ENCODE results near the gene TNFRSF19.

The TNFRSF19 gene

DNA sequence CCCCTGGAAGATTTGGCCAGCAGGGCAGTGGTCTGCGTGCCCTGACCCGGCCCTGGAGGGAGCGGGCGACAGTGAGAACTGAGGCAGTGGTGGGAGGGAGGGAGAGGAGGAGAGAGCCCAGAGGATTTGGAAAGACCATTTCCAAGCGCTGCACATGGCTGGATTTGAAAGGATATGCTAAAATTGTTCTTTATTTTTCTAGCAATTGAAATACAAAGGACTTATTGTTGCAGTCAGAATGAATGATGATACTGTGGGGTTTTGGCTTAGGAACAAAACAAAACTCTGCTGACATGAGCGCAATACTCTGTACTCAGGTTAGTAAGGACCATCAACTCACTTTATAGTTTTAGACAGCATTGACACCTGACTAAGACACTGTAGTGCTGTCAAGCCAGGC, 69.5 kb downstream of the TNFRSF19 start:
- Histone ChIP-seq H3K36me3 (ENCODE audit: control insufficient read depth, insufficient read depth, low read length) (no peaks in the 10 kb centered on the region), H3K27me3 (ENCODE audit: control insufficient read depth, insufficient read depth, low read length) (no peaks in the 10 kb centered on the region), H3K27ac (ENCODE audit: low read depth, low read length) (no peak overlapping the region), H3K4me1 (ENCODE audit: control insufficient read depth, insufficient read depth, low read length) (peaks cover 2% of the 10 kb centered on the region), H3K9ac (ENCODE audit: low read length) (no peak overlapping the region), H3K4me3 (ENCODE audit: low read length) (no peak overlapping the region)

- H3K27me3 ChIP-seq (ENCODE audit: control insufficient read depth, insufficient read depth, low read length), result no peaks in the 10 kb centered on the region
- no peak overlapping the region for H3K27ac ChIP-seq (ENCODE audit: low read depth, low read length)
Observed at GRCh38 chr13:23642110-23642509, 71.9 kb downstream of the TNFRSF19 start.

GRCh38 chr13:23643338-23644125, 73.3 kb downstream of the TNFRSF19 start:
- Histone ChIP-seq H3K4me3 (ENCODE audit: low read length) (no peak overlapping the region), H3K27ac (ENCODE audit: low read depth, low read length) (no peak overlapping the region), H3K27me3 (ENCODE audit: control insufficient read depth, insufficient read depth, low read length) (no peaks in the 10 kb centered on the region)

More at GRCh38 chr13:23642110-23642509, 71.9 kb downstream of the TNFRSF19 start:
- Histone ChIP-seq H3K9ac (ENCODE audit: low read length) (no peak overlapping the region), H3K4me1 (ENCODE audit: control insufficient read depth, insufficient read depth, low read length) (peaks cover 2% of the 10 kb centered on the region), H3K36me3 (ENCODE audit: control insufficient read depth, insufficient read depth, low read length) (no peaks in the 10 kb centered on the region), H3K4me3 (ENCODE audit: low read length) (no peak overlapping the region)

GRCh38 chr13:23644126-23644419, 73.9 kb downstream of the TNFRSF19 start:
- no peak overlapping the region for H3K9ac ChIP-seq (ENCODE audit: low read length)
- H3K27me3 ChIP-seq (ENCODE audit: control insufficient read depth, insufficient read depth, low read length), result no peaks in the 10 kb centered on the region
- H3K4me3 ChIP-seq (ENCODE audit: low read length), result no peak overlapping the region
- H3K27ac ChIP-seq (ENCODE audit: low read depth, low read length), result no peak overlapping the region
- H3K36me3 ChIP-seq (ENCODE audit: control insufficient read depth, insufficient read depth, low read length), result no peaks in the 10 kb centered on the region
- H3K4me1 ChIP-seq (ENCODE audit: control insufficient read depth, insufficient read depth, low read length), result no peaks in the 10 kb centered on the region

More at GRCh38 chr13:23643338-23644125, 73.3 kb downstream of the TNFRSF19 start:
- Histone ChIP-seq H3K36me3 (ENCODE audit: control insufficient read depth, insufficient read depth, low read length) (no peaks in the 10 kb centered on the region), H3K4me1 (ENCODE audit: control insufficient read depth, insufficient read depth, low read length) (no peaks in the 10 kb centered on the region), H3K9ac (ENCODE audit: low read length) (no peak overlapping the region)

GRCh38 chr13:23644527-23645138, 74.4 kb downstream of the TNFRSF19 start:
- H3K4me3 ChIP-seq (ENCODE audit: low read length), result no peak overlapping the region
- no peak overlapping the region for H3K9ac ChIP-seq (ENCODE audit: low read length)
- H3K27ac ChIP-seq (ENCODE audit: low read depth, low read length), result no peak overlapping the region
- no peaks in the 10 kb centered on the region for H3K36me3 ChIP-seq (ENCODE audit: control insufficient read depth, insufficient read depth, low read length)
- H3K4me1 ChIP-seq (ENCODE audit: control insufficient read depth, insufficient read depth, low read length), result no peaks in the 10 kb centered on the region
- no peaks in the 10 kb centered on the region for H3K27me3 ChIP-seq (ENCODE audit: control insufficient read depth, insufficient read depth, low read length)

DNA sequence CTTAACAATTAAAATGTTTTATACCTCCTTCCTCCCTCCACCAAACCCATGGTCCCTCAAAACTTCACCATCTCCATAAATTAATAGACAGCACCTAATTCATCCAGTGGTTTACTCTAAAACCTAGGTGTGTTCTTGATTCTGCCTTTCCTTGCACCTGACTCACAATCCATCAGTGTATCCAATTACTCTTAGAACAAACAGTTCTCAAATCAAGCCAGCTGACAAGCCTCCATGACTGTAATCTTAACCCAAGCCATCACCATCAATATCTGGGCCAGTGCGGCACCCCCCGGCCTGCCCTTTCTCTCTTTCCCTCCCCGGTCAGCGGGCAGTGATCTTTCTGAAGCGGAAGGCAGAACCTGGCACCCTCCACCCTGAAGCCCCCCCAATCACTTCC, 75.6 kb downstream of the TNFRSF19 start:
- Histone ChIP-seq H3K36me3 (ENCODE audit: control insufficient read depth, insufficient read depth, low read length) (no peaks in the 10 kb centered on the region), H3K27me3 (ENCODE audit: control insufficient read depth, insufficient read depth, low read length) (no peaks in the 10 kb centered on the region), H3K4me1 (ENCODE audit: control insufficient read depth, insufficient read depth, low read length) (no peaks in the 10 kb centered on the region), H3K27ac (ENCODE audit: low read depth, low read length) (no peak overlapping the region), H3K4me3 (ENCODE audit: low read length) (no peak overlapping the region), H3K9ac (ENCODE audit: low read length) (no peak overlapping the region)

- no peak overlapping the region for H3K4me3 ChIP-seq (ENCODE audit: low read length)
- no peaks in the 10 kb centered on the region for H3K27me3 ChIP-seq (ENCODE audit: control insufficient read depth, insufficient read depth, low read length)
- no peaks in the 10 kb centered on the region for H3K36me3 ChIP-seq (ENCODE audit: control insufficient read depth, insufficient read depth, low read length)
- no peak overlapping the region for H3K27ac ChIP-seq (ENCODE audit: low read depth, low read length)
- H3K4me1 ChIP-seq (ENCODE audit: control insufficient read depth, insufficient read depth, low read length), result no peaks in the 10 kb centered on the region
- H3K9ac ChIP-seq (ENCODE audit: low read length), result no peak overlapping the region
Observed at GRCh38 chr13:23651439-23651838, 81.2 kb downstream of the TNFRSF19 start.

DNA sequence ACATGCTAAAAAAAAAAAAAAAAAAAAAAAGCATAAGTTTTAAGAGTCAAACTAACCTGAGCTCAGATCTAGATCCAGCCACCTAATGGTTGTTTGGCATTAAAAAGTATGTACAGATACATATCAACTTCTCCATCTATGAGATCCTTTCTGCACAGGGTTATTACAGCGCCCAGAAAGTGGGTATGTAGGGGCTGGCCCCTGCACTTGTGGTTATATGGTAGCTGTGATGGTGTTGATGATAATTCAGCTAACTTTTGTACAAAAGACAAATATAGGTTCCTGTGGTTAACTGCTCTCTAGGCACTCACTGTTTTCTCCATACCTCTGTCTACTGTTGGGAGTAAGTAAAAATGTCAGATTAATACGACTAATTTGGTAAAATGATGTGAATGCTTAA, 81.7 kb downstream of the TNFRSF19 start:
- Histone ChIP-seq H3K27ac (ENCODE audit: low read depth, low read length) (no peak overlapping the region), H3K4me3 (ENCODE audit: low read length) (no peak overlapping the region)

DNA sequence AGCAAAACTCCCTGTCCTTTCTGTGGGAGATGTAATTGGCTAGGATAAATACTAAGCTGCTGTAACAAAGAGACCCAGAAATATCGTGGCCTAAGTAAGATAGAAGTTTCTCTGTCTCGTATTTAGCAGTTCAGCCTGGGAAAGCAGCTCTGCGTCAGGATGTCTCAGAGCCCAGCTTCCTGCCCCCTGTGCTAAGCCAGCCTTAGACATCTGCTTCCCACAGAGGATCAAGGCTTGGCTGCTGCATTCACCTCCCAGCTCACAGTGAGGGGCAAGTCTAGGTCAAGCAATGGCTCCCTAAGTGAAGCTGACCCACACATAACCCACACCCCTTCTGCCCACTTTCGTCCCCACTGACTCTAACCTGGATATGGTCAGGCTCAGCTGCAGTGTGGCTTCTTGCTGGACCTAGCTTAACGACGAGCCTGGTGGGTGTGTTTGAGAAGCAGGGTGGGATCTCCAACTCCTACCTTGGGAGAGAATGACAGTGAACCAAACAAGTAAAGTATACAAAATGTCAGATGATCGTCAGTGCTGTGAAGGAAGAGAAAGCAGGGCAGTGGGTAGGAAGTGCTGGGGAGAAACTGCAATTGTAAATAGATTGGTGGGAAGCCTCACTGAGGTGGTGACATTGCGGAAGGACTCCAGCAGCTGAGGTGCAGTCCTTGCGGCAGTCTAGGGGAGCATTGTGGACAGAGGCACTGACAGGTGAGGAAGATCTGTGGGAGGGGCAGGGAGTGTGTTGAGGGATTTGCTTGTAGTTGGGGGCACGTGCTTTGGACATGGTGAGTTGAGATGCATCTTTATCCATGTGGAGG, 82.9 kb downstream of the TNFRSF19 start:
- Histone ChIP-seq H3K36me3 (ENCODE audit: control insufficient read depth, insufficient read depth, low read length) (no peaks in the 10 kb centered on the region), H3K27me3 (ENCODE audit: control insufficient read depth, insufficient read depth, low read length) (no peaks in the 10 kb centered on the region), H3K4me3 (ENCODE audit: low read length) (no peak overlapping the region), H3K9ac (ENCODE audit: low read length) (no peak overlapping the region), H3K27ac (ENCODE audit: low read depth, low read length) (no peak overlapping the region), H3K4me1 (ENCODE audit: control insufficient read depth, insufficient read depth, low read length) (no peaks in the 10 kb centered on the region)

More for the DNA sequence above, 81.7 kb downstream of the TNFRSF19 start:
- Histone ChIP-seq H3K4me1 (ENCODE audit: control insufficient read depth, insufficient read depth, low read length) (no peaks in the 10 kb centered on the region), H3K9ac (ENCODE audit: low read length) (no peak overlapping the region), H3K27me3 (ENCODE audit: control insufficient read depth, insufficient read depth, low read length) (no peaks in the 10 kb centered on the region), H3K36me3 (ENCODE audit: control insufficient read depth, insufficient read depth, low read length) (no peaks in the 10 kb centered on the region)

DNA sequence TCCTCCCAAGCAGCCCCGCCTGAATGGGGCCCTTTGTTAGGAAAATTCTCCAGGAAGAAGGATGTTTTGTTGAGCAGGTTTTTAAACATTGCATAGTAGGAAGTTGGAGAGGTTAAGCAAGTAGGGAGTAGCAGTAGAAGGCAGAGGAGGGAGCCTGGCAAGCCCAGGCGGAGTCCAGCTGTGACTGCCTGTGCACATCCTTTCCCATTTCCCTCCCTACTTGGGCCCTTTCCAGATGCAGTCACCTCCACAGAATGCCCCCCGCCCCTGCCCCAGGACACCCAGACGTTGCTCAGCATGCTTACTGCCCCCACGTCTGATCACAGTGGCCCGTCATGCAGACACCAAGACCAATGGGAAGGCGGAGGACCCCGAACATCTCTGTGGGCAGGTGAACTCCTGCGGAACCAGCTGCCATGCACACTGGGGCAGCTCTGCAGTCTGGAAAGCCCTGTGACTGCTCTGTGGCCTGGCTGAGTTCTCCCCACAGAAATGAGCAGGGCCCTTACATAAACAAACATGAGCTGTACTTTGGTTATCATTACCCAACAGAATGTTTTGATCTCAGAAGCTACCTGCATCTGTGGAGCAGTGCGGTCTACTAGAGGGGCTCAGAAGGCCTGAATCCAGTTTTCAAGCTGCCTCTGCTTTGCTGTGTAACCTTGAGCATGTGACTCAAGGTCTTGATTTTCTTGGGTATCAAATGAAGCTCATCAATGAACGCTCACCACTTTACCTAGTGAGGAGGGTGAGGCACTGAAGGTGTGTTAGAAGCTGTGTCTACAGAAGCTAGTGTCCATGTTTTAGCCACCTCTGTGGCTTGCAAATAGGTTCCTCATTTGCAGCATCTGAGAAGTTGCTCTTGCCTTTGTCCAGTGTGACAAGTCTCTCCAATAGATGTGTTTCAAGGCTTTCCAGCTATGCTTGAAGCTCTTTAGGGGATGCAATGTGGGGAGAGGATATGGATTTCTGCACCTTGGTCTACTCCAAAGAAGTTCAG, 84.2 kb downstream of the TNFRSF19 start:
- Histone ChIP-seq H3K4me1 (ENCODE audit: control insufficient read depth, insufficient read depth, low read length) (no peaks in the 10 kb centered on the region), H3K27me3 (ENCODE audit: control insufficient read depth, insufficient read depth, low read length) (no peaks in the 10 kb centered on the region), H3K4me3 (ENCODE audit: low read length) (no peak overlapping the region), H3K36me3 (ENCODE audit: control insufficient read depth, insufficient read depth, low read length) (no peaks in the 10 kb centered on the region), H3K27ac (ENCODE audit: low read depth, low read length) (no peak overlapping the region), H3K9ac (ENCODE audit: low read length) (no peak overlapping the region)

DNA sequence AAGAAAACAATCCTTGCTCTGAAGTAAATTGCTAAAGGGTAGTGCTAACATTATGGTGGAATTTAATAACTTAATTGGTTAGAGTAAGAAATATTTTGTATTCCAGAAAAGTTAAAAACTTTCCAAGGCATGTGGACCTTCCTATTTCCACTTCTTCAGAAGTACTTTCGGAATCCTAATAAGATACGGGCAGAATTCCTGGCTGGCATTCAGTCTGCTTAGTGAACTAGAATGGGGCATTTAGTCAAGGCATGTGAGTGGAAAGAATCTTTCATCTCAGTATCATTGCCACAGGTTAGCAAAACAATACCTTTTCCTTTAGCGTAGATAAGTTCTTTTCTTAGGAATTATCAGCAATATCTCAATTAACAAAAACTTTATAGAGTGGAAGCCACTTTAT, 85.1 kb downstream of the TNFRSF19 start:
- Histone ChIP-seq H3K9ac (ENCODE audit: low read length) (no peak overlapping the region), H3K27ac (ENCODE audit: low read depth, low read length) (no peak overlapping the region), H3K36me3 (ENCODE audit: control insufficient read depth, insufficient read depth, low read length) (no peaks in the 10 kb centered on the region)

More for the DNA sequence above, 85.1 kb downstream of the TNFRSF19 start:
- H3K4me1 ChIP-seq (ENCODE audit: control insufficient read depth, insufficient read depth, low read length), result no peaks in the 10 kb centered on the region
- no peak overlapping the region for H3K4me3 ChIP-seq (ENCODE audit: low read length)
- H3K27me3 ChIP-seq (ENCODE audit: control insufficient read depth, insufficient read depth, low read length), result no peaks in the 10 kb centered on the region

Data from rectal smooth muscle tissue (tissue), 1 donor.